ENCODE measurements around the gene RASA1.

The RASA1 gene

DNA sequence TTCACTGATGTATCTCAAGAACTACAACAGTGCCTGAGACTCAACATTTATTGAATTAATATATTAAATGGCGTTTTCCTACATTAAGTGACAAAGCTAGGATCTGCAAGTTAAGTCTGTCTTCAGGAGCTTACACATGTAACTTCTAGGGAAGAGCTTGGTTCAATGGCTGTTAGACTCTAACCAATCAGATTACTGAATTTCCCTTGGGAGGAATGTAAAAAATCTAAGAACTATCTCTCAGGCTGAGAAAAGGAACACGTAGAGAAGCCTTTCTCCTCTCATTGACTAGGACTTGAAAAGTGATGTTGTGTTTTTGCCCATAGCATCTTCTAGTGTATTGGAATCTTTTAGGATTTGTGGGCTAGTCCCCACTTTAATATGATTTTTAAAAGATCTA is 91.4 kb downstream of the RASA1 start:
- DNase-seq (ENCODE audit: low read depth in 1 of 2, low spot score in 1 of 2): no peak

DNA sequence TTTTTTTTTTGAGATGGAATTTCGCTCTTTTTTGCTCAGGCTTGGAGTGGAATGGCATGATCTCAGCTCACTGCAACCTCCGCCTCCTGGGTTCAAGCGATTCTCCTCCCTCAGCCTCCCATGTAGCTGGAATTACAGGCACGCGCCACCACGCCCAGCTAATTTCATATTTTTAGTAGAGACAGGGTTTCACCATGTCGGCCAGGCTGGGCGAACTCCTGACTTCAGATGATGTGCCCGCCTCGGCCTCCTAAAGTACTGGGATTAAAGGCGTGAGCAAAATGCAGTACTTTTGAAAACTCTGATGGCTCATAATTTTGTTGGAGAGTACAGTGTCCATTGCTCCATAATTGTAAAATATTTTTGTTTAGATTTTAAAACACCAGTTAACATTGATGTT is 92.4 kb downstream of the RASA1 start:
- DNase-seq (ENCODE audit: low read depth in 1 of 2, low spot score in 1 of 2): no peak

GRCh38 chr5:87361031-87361445 is 93.4 kb downstream of the RASA1 start:
- DNase-seq (ENCODE audit: low read depth in 1 of 2, low spot score in 1 of 2): no peak

GRCh38 chr5:87361536-87362213 is 94.0 kb downstream of the RASA1 start:
- DNase-seq (ENCODE audit: low read depth in 1 of 2, low spot score in 1 of 2): no peak

- DNase-seq (ENCODE audit: low read depth in 1 of 2, low spot score in 1 of 2): no peak
Measured at GRCh38 chr5:87367243-87367642, 99.6 kb downstream of the RASA1 start.

DNA sequence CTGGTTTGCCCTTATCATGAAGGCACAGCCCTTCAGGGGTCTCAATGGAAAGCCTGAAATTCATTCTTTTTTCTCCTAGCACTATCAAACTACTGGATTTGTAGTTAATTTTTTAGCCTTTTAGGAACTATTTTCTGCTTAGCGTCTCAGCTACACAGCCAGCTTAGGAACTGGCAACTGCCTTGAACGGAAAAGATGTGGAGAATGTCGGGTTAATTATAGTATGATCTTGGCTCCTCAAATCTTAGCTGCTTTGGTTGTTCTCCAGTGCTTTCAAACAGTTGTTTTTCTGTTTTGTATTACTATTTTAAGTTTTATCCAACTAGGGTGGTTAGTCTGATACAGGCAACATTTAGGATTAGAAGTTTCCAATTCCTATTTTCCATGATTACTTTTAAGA is 100.9 kb downstream of the RASA1 start:
- DNase-seq (ENCODE audit: low read depth in 1 of 2, low spot score in 1 of 2): no peak

- no peak for DNase-seq (ENCODE audit: low read depth in 1 of 2, low spot score in 1 of 2)
Measured at GRCh38 chr5:87369431-87369830, 101.7 kb downstream of the RASA1 start.

DNA sequence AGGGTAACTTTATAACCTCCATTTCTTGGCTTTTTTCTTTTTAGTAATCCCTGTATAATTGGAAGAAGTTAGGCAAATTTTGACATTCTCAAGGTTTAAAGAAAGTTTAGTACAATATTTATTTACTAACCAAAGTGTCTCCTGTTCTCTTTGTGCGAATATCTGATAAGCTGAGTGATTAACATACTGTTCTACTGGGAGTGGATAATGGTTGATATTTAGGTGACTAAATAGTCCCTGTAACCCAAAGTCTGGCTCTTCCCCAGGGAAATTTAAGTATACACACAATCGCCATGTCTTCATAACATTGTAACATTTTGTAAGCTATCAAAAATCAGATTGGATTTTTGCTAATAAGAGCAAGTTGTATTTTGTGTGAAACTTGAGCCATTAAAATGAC is 105.0 kb downstream of the RASA1 start:
- no peak for DNase-seq (ENCODE audit: low read depth in 1 of 2, low spot score in 1 of 2)

DNA sequence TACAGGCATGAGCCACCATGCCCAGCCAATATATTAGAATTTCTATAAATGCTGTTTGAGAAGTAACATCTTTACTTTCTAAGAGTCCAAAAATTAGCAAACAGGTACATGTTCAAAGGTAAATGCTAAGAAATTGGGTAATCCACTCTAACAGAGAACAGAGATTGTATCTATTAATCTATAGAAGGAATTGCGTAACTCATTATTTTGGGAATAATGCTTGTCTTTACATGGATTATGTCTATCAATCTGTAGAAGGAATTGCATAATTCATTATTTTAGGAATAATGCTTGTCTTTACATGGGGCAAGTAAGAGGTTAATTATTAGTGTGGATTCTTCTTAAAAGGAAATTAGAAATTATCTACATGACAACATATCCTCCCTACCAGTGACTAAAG is 114.5 kb downstream of the RASA1 start:
- no peak for DNase-seq (ENCODE audit: low read depth in 1 of 2, low spot score in 1 of 2)

DNA sequence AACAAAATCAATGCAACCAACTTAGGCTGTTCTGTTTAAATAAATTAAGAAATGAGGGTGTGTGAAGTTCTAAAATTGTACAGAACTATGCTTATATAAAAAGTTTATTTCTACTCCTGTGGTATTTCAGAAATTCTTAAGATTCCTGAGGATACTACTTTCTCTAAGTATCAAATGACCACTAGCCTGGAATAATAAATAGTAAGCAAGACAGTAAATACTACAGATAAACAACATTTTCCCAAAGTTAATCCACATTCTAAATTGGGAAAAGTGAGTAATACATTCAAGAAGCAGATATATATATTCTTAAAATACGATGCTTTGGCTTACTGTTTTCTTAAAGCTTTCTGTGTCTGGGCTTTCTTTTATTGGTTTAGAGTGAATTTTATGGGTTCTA is 115.5 kb downstream of the RASA1 start:
- no peak for DNase-seq (ENCODE audit: low read depth in 1 of 2, low spot score in 1 of 2)

DNA sequence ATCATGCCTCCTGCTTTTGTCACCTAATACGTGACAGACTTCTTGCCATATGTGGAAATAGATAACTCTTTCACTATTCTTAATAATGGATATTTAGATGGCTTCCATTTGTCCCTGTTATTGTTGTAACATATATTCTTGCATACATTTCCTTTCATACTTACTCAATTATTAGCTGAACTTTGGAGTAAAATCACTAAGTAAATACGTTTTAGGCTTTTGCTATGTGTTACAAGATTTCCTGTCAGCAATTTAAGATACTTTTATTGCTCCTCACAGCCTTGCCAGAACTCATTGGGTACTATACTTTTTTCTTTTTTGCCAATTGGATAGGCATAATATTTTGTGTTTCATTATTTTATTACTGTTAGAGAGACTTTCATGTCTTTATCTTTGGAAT is 118.1 kb downstream of the RASA1 start:
- no peak for DNase-seq (ENCODE audit: low read depth in 1 of 2, low spot score in 1 of 2)

DNA sequence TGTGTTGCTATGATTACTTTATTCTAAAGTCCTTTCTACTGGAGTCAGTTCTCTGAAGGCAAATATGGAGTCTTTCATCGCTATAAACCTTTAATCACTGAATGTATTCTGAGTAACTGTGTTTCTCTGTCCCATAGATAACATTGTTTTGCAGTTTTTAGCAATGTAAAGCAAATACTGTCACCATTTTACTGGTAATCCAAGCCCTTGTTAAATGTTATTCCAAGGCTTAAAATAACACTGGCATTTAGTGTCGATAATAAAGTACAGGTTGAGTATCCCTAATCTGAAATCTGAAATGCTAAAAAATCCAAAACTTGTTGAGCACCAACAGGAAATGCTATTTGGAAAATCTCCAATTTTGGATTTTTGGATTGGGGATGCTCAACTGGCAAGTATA is 120.4 kb downstream of the RASA1 start:
- no peak for DNase-seq (ENCODE audit: low read depth in 1 of 2, low spot score in 1 of 2)

- DNase-seq (ENCODE audit: low read depth in 1 of 2, low spot score in 1 of 2): no peak
Measured at GRCh38 chr5:87389296-87390034, 121.8 kb downstream of the RASA1 start.

- DNase-seq (ENCODE audit: low read depth in 1 of 2, low spot score in 1 of 2): no peak
Measured at GRCh38 chr5:87390075-87390474, 122.4 kb downstream of the RASA1 start.

- no peak for DNase-seq (ENCODE audit: low read depth in 1 of 2, low spot score in 1 of 2)
Measured at GRCh38 chr5:87390576-87391199, 123.0 kb downstream of the RASA1 start.

DNA sequence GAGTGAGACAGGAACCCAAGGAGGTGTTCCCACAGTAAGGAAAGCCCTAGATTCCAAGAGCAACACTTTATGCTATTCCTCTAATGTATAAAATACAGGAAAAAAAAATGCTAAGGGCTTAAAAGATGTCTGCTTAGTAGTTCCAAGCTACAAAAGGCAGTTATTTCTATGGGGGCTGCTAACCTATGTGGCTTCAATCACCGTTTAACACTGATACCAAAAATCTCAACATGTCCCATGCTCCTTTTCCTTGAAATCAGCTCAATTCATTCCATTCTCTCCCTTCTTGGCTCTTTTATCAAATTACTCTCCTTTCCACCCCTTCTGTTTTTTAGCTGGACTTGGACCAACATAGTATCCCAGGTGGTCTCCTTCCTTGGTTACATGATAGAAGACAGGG is 124.5 kb downstream of the RASA1 start:
- DNase-seq (ENCODE audit: low read depth in 1 of 2, low spot score in 1 of 2): no peak

DNA sequence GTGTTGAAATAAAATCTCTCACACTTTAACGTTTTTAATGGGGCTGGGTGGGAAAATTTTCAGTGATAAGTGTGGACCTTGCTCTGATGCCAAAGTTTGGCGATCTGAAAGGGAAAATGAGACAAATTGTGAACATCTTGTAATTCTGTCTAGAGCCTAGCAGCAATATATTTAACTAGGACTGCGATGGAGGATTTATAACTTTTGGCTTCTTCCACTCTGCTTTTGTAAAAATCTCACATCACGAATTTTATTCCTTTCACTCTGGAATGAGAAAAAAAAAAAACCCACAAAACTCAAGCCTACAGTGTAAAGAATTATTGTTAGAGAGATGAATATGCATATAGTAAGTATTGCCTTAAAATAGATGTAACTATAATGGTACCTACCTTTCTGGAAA is 125.1 kb downstream of the RASA1 start:
- DNase-seq (ENCODE audit: low read depth in 1 of 2, low spot score in 1 of 2): no peak

DNA sequence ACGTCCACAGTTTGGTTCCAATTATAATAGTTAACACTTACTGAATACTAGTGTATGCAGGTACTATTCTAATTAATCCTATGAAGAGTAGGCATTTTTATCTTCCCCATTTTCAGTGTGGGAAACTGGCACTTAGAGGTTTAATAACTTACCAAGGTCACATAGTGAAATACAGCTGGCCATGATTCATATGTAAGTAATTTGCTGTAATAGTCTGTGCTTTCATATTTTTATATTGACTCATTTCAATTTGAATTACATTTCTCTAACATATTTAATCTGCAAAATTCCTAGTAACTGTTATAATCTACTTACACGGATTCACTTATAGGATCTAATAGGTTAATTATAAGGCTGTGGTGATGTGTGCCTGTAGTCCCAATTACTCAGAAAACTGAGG is 125.6 kb downstream of the RASA1 start:
- no peak for DNase-seq (ENCODE audit: low read depth in 1 of 2, low spot score in 1 of 2)

DNA sequence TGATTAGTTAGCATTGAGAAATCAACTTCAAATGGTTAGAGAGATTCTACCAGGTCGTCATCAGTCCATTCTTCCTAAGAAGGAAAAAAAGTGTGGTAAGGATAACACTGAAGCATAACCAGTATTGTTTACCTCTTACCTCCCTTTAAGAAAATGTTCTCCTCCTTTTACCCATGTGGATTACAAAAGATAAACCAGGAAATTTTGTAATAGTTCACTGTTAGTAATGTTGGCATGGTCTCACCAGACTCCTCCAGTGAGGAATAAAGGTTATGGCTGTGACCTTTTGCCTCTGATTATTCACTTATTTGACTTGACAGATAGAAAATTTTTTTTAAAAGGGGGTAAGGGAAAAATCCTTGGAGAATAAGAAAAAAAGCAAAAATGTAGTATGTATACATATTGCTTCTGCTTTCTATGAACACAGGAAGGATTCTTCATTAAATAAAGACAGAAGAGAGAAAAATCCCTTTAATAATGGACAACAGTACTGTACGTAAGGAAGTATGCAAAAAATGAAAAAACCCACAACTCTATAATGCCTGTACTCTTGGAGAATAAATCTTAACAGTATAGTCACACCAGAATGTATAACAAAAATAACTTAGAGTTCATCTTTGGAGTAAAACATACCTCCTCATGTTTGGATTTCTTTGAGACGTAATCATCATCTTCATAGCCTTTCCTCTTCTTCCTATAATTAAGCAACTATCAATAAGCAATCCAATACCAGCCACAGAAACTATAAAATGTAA is 126.9 kb downstream of the RASA1 start:
- DNase-seq (ENCODE audit: low read depth in 1 of 2, low spot score in 1 of 2): no peak

DNA sequence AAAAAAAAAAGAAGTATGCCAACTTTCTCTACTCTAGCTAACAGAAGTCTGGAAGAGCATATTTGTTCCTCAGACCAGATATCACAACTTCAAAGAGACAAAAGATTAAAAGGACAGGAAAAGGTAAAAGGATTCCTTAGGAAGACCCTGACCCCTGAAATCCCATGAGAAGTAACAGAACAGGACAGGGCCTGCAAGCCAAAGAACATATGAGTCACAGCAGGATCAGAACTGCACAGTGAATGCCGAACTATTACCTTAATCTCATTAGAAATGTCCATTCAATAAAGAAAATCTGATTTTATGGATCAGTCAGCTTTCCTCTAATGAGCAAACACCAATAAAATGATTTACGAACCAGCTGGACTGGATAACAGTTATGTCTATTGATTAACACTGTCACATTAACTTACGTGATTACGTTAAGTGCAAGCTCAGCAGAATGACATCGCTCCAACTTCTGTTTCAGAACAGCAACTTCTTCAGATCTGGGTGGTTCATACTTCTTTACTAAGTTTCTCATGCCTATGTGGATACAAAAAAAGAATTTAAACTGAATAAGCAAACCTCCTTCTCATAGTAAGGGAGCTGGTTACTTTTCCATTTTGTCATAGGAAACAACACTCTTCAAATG is 131.4 kb downstream of the RASA1 start:
- no peak for DNase-seq (ENCODE audit: low read depth in 1 of 2, low spot score in 1 of 2)

DNA sequence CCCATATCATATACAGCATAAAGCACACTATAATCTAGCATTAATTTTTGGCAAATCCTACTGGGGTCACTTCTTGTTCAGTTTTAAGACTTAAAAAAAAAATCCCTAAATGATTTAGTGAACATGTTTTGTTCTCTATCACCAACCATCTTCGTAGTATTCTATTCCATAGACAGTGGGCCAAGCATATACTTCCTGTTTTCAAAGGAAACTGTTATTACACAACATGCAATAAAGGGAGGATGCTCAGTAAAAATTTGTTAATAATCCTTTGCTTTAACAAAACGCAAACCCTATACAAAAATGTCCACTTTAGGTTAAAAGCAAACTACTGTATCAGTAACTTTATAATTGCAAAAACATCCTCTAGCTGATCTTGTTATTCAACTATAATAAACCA is 132.0 kb downstream of the RASA1 start:
- DNase-seq (ENCODE audit: low read depth in 1 of 2, low spot score in 1 of 2): no peak

All from activated CD4-positive, alpha-beta T cell treated with anti-CD3 and anti-CD28 coated beads, Interleukin-2, amount 50 U/mL, for 24 hours (primary cell).